C4-2B (cell line): ENCODE results near the gene CKAP2L.

ENCODE experiments used
- H3K27ac ChIP-seq: fragments of 450-650 bp; 2 replicates; pipeline ENCODE4 v1.5.1; 2017
- CTCF ChIP-seq: fragments of 450-650 bp; conservative IDR thresholded peaks from 2 replicates; pipeline ENCODE4 v1.5.1; 2017; ENCODE audit warnings: mild to moderate bottlenecking
- ZFX ChIP-seq: fragments of 450-650 bp; IDR thresholded peaks from 2 replicates; pipeline ENCODE4 v1.6.1; 2017

The CKAP2L gene

GRCh38 chr2:112698834-112699515 is 65.4 kb downstream of the CKAP2L start:
- H3K27ac ChIP-seq = no peak overlapping the region
- TF ChIP-seq CTCF (no peak), ZFX (no peak)

GRCh38 chr2:112694182-112694581 is 70.2 kb downstream of the CKAP2L start:
- no peak overlapping the region for H3K27ac ChIP-seq
- TF ChIP-seq ZFX (no peak), CTCF (no peak)

- no peak for TF ChIP-seq CTCF
- no peak for TF ChIP-seq ZFX
- no peak overlapping the region for H3K27ac ChIP-seq
Measured at GRCh38 chr2:112693596-112693995, 70.8 kb downstream of the CKAP2L start.

- TF ChIP-seq ZFX = no peak
- no peak for TF ChIP-seq CTCF
- no peak overlapping the region for H3K27ac ChIP-seq
Measured at GRCh38 chr2:112692918-112693317, 71.5 kb downstream of the CKAP2L start.

- TF ChIP-seq CTCF (no peak), ZFX (no peak)
- H3K27ac ChIP-seq = no peak overlapping the region
Measured at GRCh38 chr2:112692495-112692911, 71.9 kb downstream of the CKAP2L start.

GRCh38 chr2:112691881-112692281 is 72.5 kb downstream of the CKAP2L start:
- TF ChIP-seq ZFX = no peak
- no peak overlapping the region for H3K27ac ChIP-seq

GRCh38 chr2:112690853-112691401 is 73.5 kb downstream of the CKAP2L start:
- TF ChIP-seq ZFX = no peak
- TF ChIP-seq CTCF = peak; percentile 80
- no peak overlapping the region; the same call in 1 of the 2 replicates for H3K27ac ChIP-seq
